ENCODE measurements around the gene ARHGAP42. TPM values are rescaled to one million over a fixed set of nuclear protein-coding genes. Genes with fewer than 3 reads are reported as not detected.

ARHGAP42 gene
- total RNA-seq, 1 experiment from 2014 or later: 8.0 TPM

DNA sequence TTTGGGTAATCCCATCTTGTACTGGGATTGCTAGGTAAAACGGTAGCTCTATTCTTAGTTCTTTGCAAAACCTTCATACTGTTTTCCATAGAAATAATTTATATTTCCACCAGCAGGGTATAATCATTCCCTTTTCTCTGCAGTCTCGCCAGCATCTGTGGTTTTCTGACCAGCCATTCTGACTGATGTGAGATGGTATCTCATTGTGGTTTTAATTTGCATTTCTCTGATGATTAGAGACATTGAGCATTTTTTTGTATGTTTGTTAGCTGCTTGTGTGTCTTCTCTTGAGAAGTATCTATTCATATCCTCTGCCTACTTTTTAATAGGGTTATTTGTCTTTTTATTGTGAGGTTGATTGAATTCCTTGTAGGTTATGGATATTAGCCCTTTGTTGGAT is 221.7 kb downstream of the ARHGAP42 start:
- H3K9me3 ChIP-seq (ENCODE audit: low read depth, low read length, poor library complexity, severe bottlenecking): no peaks in the 10 kb centered on the region
- POLR2A ChIA-PET (ENCODE audit: low non-redundant PET): no interaction called here
- no peaks in the 10 kb centered on the region for H3K4me1 ChIP-seq (ENCODE audit: insufficient read depth, low read length, poor library complexity, severe bottlenecking)
- no TSS peak for BruUV-seq (replicated peaks)
- CTCF ChIA-PET: interaction anchor here (0.7 kb wide), 1 partner anchor 221 kb away, joined by 6 read pairs; no protein-coding TSS in a partner anchor
- no peak for TF ChIP-seq EZH2 (IDR thresholded peaks at IDR 0.05; ENCODE audit: borderline replicate concordance, low read depth, low read length, poor library complexity, severe bottlenecking)
- TF ChIP-seq, protein P1, sequence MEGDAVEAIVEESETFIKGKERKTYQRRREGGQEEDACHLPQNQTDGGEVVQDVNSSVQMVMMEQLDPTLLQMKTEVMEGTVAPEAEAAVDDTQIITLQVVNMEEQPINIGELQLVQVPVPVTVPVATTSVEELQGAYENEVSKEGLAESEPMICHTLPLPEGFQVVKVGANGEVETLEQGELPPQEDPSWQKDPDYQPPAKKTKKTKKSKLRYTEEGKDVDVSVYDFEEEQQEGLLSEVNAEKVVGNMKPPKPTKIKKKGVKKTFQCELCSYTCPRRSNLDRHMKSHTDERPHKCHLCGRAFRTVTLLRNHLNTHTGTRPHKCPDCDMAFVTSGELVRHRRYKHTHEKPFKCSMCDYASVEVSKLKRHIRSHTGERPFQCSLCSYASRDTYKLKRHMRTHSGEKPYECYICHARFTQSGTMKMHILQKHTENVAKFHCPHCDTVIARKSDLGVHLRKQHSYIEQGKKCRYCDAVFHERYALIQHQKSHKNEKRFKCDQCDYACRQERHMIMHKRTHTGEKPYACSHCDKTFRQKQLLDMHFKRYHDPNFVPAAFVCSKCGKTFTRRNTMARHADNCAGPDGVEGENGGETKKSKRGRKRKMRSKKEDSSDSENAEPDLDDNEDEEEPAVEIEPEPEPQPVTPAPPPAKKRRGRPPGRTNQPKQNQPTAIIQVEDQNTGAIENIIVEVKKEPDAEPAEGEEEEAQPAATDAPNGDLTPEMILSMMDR (conservative IDR thresholded peaks at IDR 0.05; ENCODE audit: low read depth, low read length): no peak
- H3K27me3 ChIP-seq (replicated peaks; ENCODE audit: insufficient read depth, low read depth, low read length, poor library complexity): no peaks in the 10 kb centered on the region
- H3K4me3 ChIP-seq (ENCODE audit: low read depth, low read length, poor library complexity, severe bottlenecking): no peak overlapping the region
- intact Hi-C loops (cut with micrococcal nuclease; ENCODE audit: unreplicated experiment): no loop called here
- DNase-seq (ENCODE audit: low spot score): no peak
- no peaks in the 10 kb centered on the region for H3K36me3 ChIP-seq (ENCODE audit: insufficient read depth, low read length, poor library complexity, severe bottlenecking)
- no peak overlapping the region for H3K27ac ChIP-seq (ENCODE audit: low read depth, low read length, poor library complexity, severe bottlenecking)

DNA sequence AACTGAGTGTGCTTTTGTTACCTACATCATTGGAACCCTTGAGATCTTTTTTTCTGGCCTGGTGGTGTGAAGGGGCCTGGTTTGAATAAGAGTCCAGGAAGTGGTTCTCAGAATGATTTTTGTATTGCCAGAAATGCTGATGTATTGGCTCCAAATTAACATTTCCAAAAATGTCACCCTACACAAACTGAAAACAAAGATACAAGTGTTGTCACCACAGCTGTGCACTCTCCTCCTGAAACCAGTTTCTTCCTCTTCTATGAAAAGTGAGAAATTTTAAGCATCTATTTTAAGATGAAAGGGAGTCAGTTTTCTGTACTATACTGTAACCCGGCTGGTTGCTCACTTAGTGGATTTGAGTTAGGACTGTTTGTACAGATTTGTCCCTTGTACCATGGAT is 223.7 kb downstream of the ARHGAP42 start:
- no peak overlapping the region for H3K27ac ChIP-seq (ENCODE audit: low read depth, low read length, poor library complexity, severe bottlenecking)
- no peaks in the 10 kb centered on the region for H3K4me1 ChIP-seq (ENCODE audit: insufficient read depth, low read length, poor library complexity, severe bottlenecking)
- no peaks in the 10 kb centered on the region for H3K27me3 ChIP-seq (replicated peaks; ENCODE audit: insufficient read depth, low read depth, low read length, poor library complexity)
- H3K36me3 ChIP-seq (ENCODE audit: insufficient read depth, low read length, poor library complexity, severe bottlenecking): no peaks in the 10 kb centered on the region
- TF ChIP-seq EZH2 (IDR thresholded peaks at IDR 0.05; ENCODE audit: borderline replicate concordance, low read depth, low read length, poor library complexity, severe bottlenecking): no peak
- TF ChIP-seq, protein P1 (conservative IDR thresholded peaks at IDR 0.05; ENCODE audit: low read depth, low read length): no peak
- CTCF ChIA-PET: no interaction called here
- POLR2A ChIA-PET (ENCODE audit: low non-redundant PET): no interaction called here
- BruUV-seq (replicated peaks): no TSS peak
- intact Hi-C loops (cut with micrococcal nuclease; ENCODE audit: unreplicated experiment): no loop called here
- no peak overlapping the region for H3K4me3 ChIP-seq (ENCODE audit: low read depth, low read length, poor library complexity, severe bottlenecking)
- no peak for DNase-seq (ENCODE audit: low spot score)
- H3K9me3 ChIP-seq (ENCODE audit: low read depth, low read length, poor library complexity, severe bottlenecking): no peaks in the 10 kb centered on the region

DNA sequence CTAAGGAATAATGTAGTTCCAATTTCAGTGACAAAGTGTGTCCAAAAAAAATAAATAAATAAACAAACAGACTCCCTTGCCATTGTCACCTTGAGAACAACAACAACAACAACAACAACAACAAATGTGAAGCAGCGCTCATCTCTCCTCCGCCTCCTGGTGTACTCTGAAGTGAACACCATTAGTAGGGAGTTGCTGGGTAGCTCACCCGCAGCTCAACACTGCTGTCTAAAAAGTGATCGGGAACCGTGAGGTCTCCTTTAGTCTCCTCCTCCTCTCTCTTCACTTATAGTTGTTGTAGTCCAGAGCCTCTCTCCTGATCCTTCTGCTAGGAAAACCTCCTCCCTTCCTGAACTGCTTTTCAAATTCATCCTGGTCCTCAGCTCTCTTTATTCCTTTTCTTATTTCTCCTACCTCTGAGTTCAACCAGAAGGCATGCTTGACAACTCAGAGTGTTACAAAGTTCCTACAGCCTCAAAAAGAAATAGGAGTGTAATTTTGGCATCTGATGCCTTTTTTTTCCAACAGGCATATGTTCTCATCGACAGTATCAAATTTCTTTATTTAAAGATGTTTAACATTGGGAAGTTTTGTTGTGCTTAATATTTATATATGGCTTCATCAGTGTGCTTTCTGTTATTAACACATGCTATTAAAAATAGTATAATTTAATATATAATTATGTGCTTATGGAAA is 227.5 kb downstream of the ARHGAP42 start:
- Histone ChIP-seq H3K4me3 (ENCODE audit: low read depth, low read length, poor library complexity, severe bottlenecking) (no peak overlapping the region), H3K27ac (ENCODE audit: low read depth, low read length, poor library complexity, severe bottlenecking) (no peak overlapping the region), H3K4me1 (ENCODE audit: insufficient read depth, low read length, poor library complexity, severe bottlenecking) (peaks cover 12% of the 10 kb centered on the region), H3K27me3 (replicated peaks; ENCODE audit: insufficient read depth, low read depth, low read length, poor library complexity) (no peaks in the 10 kb centered on the region), H3K9me3 (ENCODE audit: low read depth, low read length, poor library complexity, severe bottlenecking) (no peaks in the 10 kb centered on the region), H3K36me3 (ENCODE audit: insufficient read depth, low read length, poor library complexity, severe bottlenecking) (no peaks in the 10 kb centered on the region)
- ChIA-PET POLR2A (ENCODE audit: low non-redundant PET) (no interaction called here), CTCF (interaction anchor here (0.5 kb wide), 1 partner anchor 267 kb away, joined by 4 read pairs; no protein-coding TSS in a partner anchor)
- BruUV-seq (replicated peaks): no TSS peak
- no peak for TF ChIP-seq EZH2 (IDR thresholded peaks at IDR 0.05; ENCODE audit: borderline replicate concordance, low read depth, low read length, poor library complexity, severe bottlenecking)
- TF ChIP-seq, protein P1 (conservative IDR thresholded peaks at IDR 0.05; ENCODE audit: low read depth, low read length): no peak
- DNase-seq (ENCODE audit: low spot score): no peak
- intact Hi-C loops (cut with micrococcal nuclease; ENCODE audit: unreplicated experiment): no loop called here

Data from A673 (cell line).